ENCODE results near the gene ORC5. TPM values are rescaled to one million over a fixed set of nuclear protein-coding genes. Genes with fewer than 3 reads are reported as not detected.
"Not testable (repeated sequence)": the region's sequence is repeated elsewhere in the genome, so short reads cannot be mapped to it uniquely, and the experiment has no call there.

ORC5 gene
- polyA plus RNA-seq, 1 donor (not counting 4 experiments of a cell fraction or from before 2014, with no cell fraction given) = 17.9 TPM

DNA sequence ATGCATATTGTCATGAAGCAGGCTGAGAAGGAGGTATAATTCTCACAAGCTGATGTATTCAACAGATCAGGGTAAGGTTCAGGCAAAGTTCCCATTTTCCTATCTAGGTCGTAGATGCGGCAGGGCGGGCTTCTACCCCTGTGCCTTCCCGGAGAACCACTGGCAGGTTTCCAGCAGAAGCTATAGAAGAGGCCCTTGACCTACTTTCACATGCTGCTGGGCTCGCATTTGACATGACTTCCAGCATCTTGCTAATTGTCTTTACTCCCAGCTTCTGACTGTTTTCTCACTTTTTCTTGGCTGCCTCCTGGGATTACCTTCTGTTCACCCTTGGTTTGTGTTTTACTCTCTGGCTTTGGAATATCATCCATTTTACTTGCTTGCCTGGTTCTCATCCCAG, 32.6 kb upstream of the ORC5 start:
- FAIRE-seq (no peak), DNase-seq (ENCODE audit: low read depth, low spot score) (no peak)
- H2AFZ ChIP-seq (ENCODE audit: control insufficient read depth, low read length) = no peak overlapping the region
- no peaks in the 10 kb centered on the region for H4K20me1 ChIP-seq (ENCODE audit: control insufficient read depth, extremely low read depth, insufficient read depth, low read length)
- peaks cover 6% of the 10 kb centered on the region for H3K27me3 ChIP-seq (ENCODE audit: control insufficient read depth, extremely low read depth, insufficient read depth, low read length)
- H3K9me1 ChIP-seq (ENCODE audit: control insufficient read depth, extremely low read depth, insufficient read depth, low read length) = no peaks in the 10 kb centered on the region
- no peaks in the 10 kb centered on the region for H3K36me3 ChIP-seq (ENCODE audit: control insufficient read depth in 2 of 2, extremely low read depth in 1 of 2, insufficient read depth in 2 of 2, low read length in 2 of 2)
- H3K79me2 ChIP-seq (ENCODE audit: control insufficient read depth, insufficient read depth, low read length) = no peaks in the 10 kb centered on the region
- H3K4me2 ChIP-seq (ENCODE audit: control insufficient read depth, extremely low read depth, insufficient read depth, low read depth, low read length) = no peak overlapping the region
- H3K4me1 ChIP-seq (ENCODE audit: control insufficient read depth, extremely low read depth, insufficient read depth, low read length) = no peaks in the 10 kb centered on the region
- TF ChIP-seq, protein P1, sequence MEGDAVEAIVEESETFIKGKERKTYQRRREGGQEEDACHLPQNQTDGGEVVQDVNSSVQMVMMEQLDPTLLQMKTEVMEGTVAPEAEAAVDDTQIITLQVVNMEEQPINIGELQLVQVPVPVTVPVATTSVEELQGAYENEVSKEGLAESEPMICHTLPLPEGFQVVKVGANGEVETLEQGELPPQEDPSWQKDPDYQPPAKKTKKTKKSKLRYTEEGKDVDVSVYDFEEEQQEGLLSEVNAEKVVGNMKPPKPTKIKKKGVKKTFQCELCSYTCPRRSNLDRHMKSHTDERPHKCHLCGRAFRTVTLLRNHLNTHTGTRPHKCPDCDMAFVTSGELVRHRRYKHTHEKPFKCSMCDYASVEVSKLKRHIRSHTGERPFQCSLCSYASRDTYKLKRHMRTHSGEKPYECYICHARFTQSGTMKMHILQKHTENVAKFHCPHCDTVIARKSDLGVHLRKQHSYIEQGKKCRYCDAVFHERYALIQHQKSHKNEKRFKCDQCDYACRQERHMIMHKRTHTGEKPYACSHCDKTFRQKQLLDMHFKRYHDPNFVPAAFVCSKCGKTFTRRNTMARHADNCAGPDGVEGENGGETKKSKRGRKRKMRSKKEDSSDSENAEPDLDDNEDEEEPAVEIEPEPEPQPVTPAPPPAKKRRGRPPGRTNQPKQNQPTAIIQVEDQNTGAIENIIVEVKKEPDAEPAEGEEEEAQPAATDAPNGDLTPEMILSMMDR (optimal IDR thresholded peaks at IDR 0.05 in 1 of 3, IDR thresholded peaks at IDR 0.05 in 1 of 3, conservative IDR thresholded peaks at IDR 0.05 in 1 of 3; ENCODE audit: extremely low read depth in 1 of 3, insufficient read depth in 2 of 3, low read length in 3 of 3) = no peak
- TF ChIP-seq EZH2 (IDR thresholded peaks at IDR 0.05; ENCODE audit: low read length) = no peak
- no peak overlapping the region for H3K9ac ChIP-seq (ENCODE audit: control insufficient read depth, extremely low read depth, insufficient read depth, low read length)
- dilution Hi-C loops (cut with MboI; ENCODE audit: extremely low pct_ligation_motif_present, low sequenced_read_pairs) = no loop called here
- H3K27ac ChIP-seq (ENCODE audit: control insufficient read depth, insufficient read depth, low read length) = no peak overlapping the region
- no peak overlapping the region for H3K4me3 ChIP-seq (ENCODE audit: control insufficient read depth in 2 of 3, extremely low read depth in 1 of 3, insufficient read depth in 2 of 3, low read depth in 1 of 3, low read length in 3 of 3)
- H3K9me3 ChIP-seq (ENCODE audit: control insufficient read depth, low read depth, low read length) = no peaks in the 10 kb centered on the region

DNA sequence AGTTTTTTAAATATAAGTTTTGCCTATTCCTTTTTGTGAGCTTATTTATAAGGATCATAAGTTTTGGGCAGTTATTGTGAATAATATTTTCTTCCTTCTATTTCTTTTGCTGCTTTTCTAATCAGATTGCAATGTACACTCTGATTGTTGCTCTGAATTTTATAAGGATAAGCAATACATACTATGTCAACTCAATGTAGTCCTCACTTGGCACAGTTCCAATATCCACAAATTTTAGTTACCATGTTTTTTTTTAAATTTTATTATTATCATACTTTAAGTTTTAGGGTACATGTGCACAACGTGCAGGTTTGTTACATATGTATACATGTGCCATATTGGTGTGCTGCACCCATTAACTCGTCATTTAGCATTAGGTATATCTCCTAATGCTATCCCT, 27.2 kb upstream of the ORC5 start:
- H3K27ac ChIP-seq (ENCODE audit: control insufficient read depth, insufficient read depth, low read length); H3K9ac ChIP-seq (ENCODE audit: control insufficient read depth, extremely low read depth, insufficient read depth, low read length); H3K36me3 ChIP-seq (ENCODE audit: control insufficient read depth in 2 of 2, extremely low read depth in 1 of 2, insufficient read depth in 2 of 2, low read length in 2 of 2); H2AFZ ChIP-seq (ENCODE audit: control insufficient read depth, low read length); H3K4me2 ChIP-seq (ENCODE audit: control insufficient read depth, extremely low read depth, insufficient read depth, low read depth, low read length); dilution Hi-C loops (cut with MboI; ENCODE audit: extremely low pct_ligation_motif_present, low sequenced_read_pairs); H3K9me3 ChIP-seq (ENCODE audit: control insufficient read depth, low read depth, low read length); H3K4me1 ChIP-seq (ENCODE audit: control insufficient read depth, extremely low read depth, insufficient read depth, low read length); DNase-seq (ENCODE audit: low read depth, low spot score); H3K27me3 ChIP-seq (ENCODE audit: control insufficient read depth, extremely low read depth, insufficient read depth, low read length); FAIRE-seq; H3K79me2 ChIP-seq (ENCODE audit: control insufficient read depth, insufficient read depth, low read length); H3K4me3 ChIP-seq (ENCODE audit: control insufficient read depth in 2 of 3, extremely low read depth in 1 of 3, insufficient read depth in 2 of 3, low read depth in 1 of 3, low read length in 3 of 3); H4K20me1 ChIP-seq (ENCODE audit: control insufficient read depth, extremely low read depth, insufficient read depth, low read length); H3K9me1 ChIP-seq (ENCODE audit: control insufficient read depth, extremely low read depth, insufficient read depth, low read length): not testable (repeated sequence)

Data from keratinocyte (primary cell).